ENCODE results near the gene GPR61.

The GPR61 gene

GRCh38 chr1:109578947-109579443 lies 39.3 kb downstream of the GPR61 start:
- DNase-seq: no peak

- DNase-seq: no peak
Measured at GRCh38 chr1:109579491-109579890, 39.8 kb downstream of the GPR61 start.

- no peak for DNase-seq
Measured at GRCh38 chr1:109582021-109582420, 42.3 kb downstream of the GPR61 start.

GRCh38 chr1:109584766-109585165 lies 45.1 kb downstream of the GPR61 start:
- no peak for DNase-seq

- no peak for DNase-seq
Measured at GRCh38 chr1:109586055-109586454, 46.4 kb downstream of the GPR61 start.

- DNase-seq: no peak
Measured at GRCh38 chr1:109589177-109589576, 49.5 kb downstream of the GPR61 start.

- DNase-seq: no peak
Measured at GRCh38 chr1:109589679-109590078, 50.0 kb downstream of the GPR61 start.

- DNase-seq: no peak
Measured at GRCh38 chr1:109592916-109593315, 53.2 kb downstream of the GPR61 start.

- DNase-seq: no peak
Measured at GRCh38 chr1:109595531-109595930, 55.9 kb downstream of the GPR61 start.

Measured in CD4-positive, alpha-beta T cell treated with Interleukin-21 for 1 hour (primary cell).